ENCODE results near the gene RNPS1.

GRCh38 chr16:2207872-2208271, 60.1 kb downstream of the RNPS1 start:
- no peak for TF ChIP-seq SP1 (IDR thresholded peaks at IDR 0.05)
- no peak for TF ChIP-seq L3MBTL2 (conservative IDR thresholded peaks at IDR 0.05)
- TF ChIP-seq ZNF384 (IDR thresholded peaks at IDR 0.05): no peak
- TF ChIP-seq FOXM1 (IDR thresholded peaks at IDR 0.05; ENCODE audit: borderline replicate concordance): no peak
- no peak for TF ChIP-seq FOXA1 (IDR thresholded peaks at IDR 0.05)
- no peak for TF ChIP-seq BHLHE40 (IDR thresholded peaks at IDR 0.05; ENCODE audit: borderline replicate concordance)
- no peak for TF ChIP-seq SUZ12 (IDR thresholded peaks at IDR 0.05)
- no peak for TF ChIP-seq TARDBP (IDR thresholded peaks at IDR 0.05)
- TF ChIP-seq LEF1 (IDR thresholded peaks at IDR 0.05; ENCODE audit: borderline replicate concordance): no peak
- no peak for TF ChIP-seq ELF4 (IDR thresholded peaks at IDR 0.05)
- no peak for TF ChIP-seq CTBP1 (IDR thresholded peaks at IDR 0.05; ENCODE audit: borderline replicate concordance)
- no peak for TF ChIP-seq FOXK2 (IDR thresholded peaks at IDR 0.05)

Measured in HEK293T (cell line).